CD4-positive, alpha-beta T cell treated with Interleukin-4 for 1 hour (primary cell): ENCODE results near the gene CHST15.

ENCODE experiments used
- DNase-seq, 2 donors: peaks; one replicate each; pipeline ENCODE4 v3.0.0-alpha.2; 2020 to 2022

Gene CHST15

GRCh38 chr10:124063750-124064603 lies 29.4 kb downstream of the CHST15 start:
- DNase-seq = peak in 1 of 2 donors; percentile 32

DNA sequence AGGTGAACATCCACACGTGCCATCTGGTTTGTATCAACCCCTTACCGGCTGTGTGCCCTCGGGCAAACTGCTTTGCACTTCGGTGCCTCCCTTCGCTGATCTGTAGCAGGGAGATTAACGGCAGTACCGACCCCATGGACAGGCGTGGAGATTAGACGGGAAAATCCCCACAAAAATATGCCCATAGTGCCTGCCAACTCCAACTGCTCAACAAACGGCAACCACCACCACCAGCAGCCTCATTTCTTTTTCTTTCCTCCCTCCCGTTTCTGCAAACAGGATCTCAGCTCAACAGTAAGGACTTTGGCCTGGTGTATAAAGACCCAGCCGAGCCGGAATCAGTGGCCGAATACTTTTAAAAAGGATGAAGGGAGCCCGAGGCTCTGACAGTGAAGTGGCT lies 31.0 kb downstream of the CHST15 start:
- no peak for DNase-seq

DNA sequence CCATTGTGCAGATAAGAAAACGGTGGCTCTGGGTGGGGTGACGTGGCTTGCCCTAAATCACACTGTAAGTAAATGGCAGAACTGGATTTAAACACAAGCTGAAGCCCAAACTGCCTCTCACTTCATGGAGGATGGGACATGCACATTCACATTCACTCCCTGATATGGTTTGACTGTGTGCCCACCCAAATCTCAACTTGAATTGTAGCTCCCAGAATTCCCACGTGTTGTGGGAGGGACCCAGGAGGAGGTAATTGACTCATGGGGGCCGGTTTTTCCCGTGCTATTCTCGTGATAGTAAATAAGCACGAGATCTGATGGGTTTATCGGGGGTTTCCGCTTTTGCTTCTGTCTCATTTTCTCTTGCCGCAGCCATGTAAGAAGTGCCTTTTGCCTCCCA lies 32.4 kb downstream of the CHST15 start:
- no peak for DNase-seq

DNA sequence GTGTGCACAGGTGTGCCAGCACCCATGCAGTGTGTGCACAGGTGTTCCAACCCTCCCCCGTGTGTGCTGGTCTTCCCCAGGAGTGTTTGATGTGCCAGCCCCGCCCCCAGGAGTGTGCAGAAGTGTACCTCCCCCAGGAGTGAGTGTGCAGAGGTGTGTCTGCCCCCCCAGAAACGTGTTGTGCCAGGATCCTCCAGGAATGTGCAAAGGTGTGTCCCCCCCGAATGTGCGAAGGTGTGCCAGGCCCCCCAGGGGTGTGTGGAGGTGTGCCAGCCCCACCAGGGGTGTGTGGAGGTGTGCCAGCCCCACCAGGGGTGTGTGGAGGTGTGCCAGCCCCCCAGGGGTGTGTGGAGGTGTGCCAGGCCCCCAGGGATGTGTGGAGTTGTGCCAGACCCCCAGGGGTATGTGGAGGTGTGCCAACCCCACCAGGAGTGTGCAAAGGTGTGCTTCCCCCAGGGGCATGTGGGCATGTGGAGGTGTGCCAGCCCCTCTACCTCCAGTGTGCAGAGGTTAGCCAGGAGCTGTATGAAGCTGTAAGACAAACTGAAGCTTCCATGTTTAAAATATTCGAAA lies 33.2 kb downstream of the CHST15 start:
- DNase-seq = no peak

DNA sequence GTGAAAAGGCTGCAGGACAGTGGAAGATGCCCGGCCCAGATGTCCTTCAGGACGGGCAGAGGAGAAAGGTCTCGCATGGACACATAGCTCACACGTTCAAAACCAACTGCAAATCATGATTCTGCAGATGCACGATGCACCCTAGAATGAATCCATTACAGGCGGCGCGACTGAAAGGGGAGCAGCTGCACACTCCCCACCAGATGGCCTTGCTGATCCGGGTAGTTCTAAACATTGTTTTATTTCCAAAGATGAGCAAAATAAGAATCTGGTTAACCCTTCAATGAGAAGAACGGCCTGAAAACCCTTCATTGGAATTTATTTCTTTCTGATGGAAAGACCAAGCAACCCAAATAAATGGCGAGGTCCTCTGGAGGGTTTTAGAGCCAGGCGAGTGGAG lies 33.8 kb downstream of the CHST15 start:
- DNase-seq = no peak

DNA sequence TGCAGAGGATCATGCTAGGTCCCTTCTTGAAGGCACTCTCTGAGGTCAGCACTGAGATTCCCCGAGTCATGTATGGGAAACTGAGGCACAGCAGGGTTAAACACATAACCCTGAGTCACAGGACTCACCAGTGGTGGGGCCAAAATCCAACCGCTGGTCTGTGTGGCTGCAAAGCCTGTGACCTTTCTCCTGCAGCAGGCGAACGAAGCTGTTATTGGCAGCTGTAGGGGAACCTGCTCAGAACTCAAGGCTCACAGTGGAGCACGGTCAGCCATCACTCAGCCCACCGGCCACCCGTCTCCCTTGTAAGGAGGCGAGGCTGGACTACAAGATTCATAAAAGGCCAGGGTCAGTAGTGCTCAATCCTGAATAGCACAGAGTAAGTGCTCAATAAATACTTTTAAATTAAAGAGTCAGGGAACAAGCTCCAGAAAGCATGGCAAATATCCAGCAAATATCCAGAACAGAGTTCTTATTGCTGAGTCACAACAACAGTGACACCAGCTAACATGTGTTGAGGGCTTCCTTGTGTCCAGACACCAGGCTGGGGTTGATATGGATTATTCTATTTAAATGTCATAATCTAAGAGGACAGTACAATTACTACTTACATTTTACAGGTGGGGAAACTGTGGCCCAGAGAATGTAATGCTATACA lies 34.9 kb downstream of the CHST15 start:
- DNase-seq = no peak

- DNase-seq = no peak
These were observed 35.8 kb downstream of the CHST15 start for GRCh38 chr10:124057601-124058000.

DNA sequence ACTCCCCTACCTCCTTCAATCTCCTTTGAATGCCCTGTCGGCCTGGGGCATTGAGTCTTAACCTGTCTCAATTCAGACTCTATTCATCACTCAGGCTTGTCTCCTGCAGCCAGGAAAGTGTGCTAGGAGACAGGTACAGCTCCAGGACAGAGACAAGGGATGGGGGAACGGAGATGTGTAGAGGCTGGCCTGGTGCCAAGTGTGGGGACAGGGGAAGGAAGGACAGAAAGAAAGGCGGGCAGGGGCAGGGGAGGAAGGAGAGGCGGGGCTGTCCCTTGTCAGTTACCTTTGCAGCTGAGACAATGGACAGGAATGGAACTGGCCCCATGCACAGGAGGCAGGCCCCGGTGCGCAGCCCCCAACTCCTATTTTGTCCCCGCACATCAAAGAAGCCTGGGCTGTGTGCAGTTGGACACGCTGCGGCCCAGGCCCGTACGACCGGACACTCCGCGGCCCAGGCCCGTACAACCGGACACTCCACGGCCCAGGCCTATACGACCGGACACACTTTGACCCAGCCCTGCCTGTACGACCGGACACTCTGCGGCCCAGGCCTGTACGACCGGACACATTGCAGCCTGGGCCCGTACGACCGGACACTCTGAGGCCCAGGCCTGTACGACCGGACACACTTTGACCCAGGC lies 36.9 kb downstream of the CHST15 start:
- no peak for DNase-seq

GRCh38 chr10:124053971-124054370 lies 39.4 kb downstream of the CHST15 start:
- no peak for DNase-seq

DNA sequence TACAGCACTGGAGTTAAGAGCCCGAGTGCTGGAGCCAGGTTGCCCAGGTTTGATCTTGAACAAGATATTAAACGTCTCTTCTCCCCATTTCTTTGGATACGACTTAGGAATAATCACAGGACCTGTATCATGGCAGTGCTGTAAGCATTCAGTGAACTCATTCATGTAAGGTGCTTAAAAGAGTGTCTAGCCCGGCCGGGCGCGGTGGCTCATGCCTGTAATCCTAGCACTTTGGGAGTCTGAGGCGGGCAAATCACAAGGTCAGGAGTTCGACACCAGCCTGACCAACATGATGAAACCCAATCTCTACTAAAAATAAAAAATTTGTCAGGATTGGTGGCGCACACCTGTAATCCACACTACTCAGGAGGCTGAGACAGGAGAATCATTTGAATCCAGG lies 40.8 kb downstream of the CHST15 start:
- no peak for DNase-seq

GRCh38 chr10:124050021-124051015 lies 43.1 kb downstream of the CHST15 start:
- DNase-seq = no peak

DNA sequence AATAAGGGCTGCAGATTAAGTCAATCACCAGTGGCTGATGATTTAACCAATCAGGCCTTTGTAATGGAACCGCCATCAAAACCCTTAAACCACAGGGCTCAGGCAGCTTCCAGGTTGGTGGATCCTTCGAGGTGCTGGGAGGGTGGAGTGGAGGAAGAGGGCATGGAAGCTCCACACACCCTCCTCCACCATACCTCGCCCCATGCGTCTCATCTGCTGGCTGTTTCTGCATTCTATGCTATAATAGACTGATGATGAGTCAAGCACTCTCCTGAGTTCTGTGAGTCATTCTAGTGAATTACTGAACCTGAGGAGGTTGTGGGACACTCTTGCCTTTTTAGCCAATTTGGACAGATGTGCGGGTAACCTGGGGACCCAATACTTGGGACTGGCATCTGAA lies 43.9 kb downstream of the CHST15 start:
- no peak for DNase-seq

DNA sequence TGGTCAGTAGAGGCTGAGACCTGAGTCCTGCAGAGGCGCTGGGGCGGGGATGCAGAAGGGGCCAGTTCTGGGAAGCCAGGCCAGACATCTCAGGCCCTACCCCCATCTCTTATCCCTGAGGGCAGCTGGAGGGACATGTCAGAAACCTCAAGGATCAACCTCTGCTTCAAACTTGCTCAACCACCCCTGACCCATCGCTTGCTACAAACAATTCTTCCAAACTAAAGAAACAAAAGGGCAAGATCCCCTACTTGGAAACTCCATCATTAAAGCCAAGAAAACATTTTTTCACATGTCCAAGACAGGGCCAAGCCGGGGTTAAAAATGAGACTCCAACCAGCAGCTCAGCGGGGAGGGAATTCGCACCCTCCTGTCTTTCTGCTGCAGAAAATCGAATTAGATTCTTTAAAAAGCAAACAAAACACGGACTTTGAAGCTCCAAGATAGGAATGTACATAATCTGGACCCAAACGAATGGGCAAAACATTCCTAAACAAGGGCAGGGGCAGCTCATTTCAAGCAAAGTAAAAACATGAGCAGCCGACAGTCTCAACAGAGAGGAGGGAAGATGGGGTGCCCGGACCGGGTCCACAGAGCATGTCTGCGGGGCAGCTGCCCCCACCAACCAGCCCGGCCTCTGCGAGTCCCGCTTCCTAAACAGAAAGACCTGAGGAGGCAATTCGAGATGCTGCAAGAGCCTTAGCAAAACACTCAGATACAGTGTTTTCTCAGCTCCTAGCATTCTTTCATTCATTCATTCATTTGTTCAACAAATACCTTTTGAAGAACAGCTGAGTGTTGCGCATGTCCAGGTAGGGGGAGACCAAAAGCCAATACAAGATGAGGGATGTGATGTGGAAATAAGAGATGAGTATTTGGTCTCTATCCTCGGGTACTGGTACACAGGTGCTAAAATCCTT lies 44.8 kb downstream of the CHST15 start:
- DNase-seq = no peak

GRCh38 chr10:124047427-124048152 lies 45.8 kb downstream of the CHST15 start:
- no peak for DNase-seq

DNA sequence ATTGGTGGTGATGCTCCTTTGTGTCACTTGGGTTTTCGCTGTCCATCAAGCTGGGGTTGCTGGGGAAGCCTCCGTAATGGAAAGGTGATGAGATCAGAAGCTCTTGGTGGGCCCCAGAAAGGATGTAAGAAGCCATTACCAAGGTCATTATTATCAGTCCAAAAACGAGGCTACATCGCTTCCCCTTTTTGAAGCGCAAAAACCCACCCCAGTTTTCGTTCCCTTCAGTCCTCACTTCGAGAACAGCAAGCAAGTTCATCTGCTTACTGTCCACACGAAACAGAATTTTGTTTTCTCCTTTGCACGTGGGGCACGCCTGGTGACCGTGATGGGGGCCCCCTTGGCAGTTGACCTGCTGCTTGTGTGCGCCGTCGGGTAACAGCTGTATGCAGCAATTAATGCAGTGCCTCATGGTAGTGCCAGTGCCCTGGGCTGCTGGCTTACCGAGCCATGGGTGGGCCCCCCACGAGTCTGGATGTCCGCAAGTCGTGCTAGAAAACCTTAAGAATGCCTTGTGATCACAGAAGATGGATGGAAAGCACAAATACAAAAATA lies 47.5 kb downstream of the CHST15 start:
- no peak for DNase-seq

- no peak for DNase-seq
These were observed 48.1 kb downstream of the CHST15 start for GRCh38 chr10:124045276-124045675.

DNA sequence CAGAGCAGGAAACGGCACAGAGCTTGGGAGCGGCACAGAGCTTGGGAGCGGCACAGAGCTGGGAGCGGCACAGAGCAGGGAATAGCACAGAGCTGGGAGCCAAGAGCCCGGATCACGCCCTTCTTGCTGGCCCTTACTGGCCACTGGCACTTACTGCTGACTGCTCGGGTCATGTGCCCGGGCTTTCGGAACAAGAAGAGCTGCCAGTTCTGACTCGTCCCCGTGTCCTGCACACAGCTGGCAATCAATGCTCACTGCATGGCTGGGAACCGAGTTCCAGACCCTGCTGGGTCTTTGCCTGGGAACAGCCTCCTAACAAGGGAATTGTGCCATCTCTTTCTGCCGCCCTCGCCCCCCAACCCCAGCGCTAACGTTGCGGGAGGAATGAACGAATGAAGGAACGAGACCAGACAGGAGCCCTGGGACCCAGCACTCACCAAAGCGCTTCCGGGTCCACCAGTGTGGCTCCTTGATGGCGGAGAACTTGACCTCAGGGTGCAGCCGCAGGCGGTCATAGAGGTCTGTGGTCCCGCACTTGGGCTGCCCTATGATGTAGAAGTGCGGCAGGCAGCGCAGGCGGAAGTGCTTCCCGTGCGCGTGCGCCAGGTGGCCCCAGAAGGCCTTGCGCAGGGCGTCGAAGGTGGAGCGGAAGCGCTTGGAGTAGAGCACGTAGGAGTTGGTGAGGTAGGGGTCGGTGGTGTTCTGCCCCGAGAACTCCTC lies 49.1 kb downstream of the CHST15 start:
- DNase-seq = no peak

DNA sequence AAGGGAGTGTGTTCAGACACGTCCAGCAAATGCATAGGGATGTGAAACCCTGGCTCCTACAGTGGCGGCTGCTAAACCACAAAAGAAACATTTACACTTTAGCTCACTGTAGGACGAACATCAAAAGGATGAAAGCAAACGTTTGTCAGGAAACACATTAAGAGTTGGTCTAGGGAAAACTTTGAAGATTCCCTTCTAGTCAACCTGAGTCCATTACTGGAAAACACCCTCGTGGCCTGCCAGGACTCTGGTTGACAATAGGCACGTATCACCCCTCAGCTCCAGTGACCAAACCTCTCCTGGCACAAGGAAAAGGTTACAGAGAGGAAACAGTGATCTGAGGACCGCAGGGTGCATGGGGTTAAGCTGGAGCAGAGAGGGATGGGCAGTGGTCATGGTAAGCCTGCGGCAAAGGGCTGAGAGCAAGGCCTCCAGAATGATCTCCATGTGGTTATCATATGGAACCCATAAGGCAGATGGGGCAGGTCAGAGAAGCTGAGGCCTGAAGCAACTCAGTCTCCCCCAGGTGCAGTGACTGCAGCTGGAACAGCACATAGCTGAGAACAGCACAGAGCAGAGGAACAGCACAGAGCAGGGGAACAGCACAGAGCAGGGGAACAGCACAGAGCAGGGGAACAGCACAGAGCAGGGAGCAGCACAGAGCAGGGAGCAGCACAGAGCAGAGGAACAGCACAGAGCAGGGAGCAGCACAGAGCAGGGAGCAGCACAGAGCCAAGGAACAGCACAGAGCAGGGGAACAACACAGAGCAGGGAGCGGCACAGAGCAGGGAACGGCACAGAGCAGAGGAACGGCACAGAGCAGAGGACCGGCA lies 49.9 kb downstream of the CHST15 start:
- DNase-seq = peak in 1 of 2 donors; percentile 55
